ENCODE data around the gene FSTL3.

DNA sequence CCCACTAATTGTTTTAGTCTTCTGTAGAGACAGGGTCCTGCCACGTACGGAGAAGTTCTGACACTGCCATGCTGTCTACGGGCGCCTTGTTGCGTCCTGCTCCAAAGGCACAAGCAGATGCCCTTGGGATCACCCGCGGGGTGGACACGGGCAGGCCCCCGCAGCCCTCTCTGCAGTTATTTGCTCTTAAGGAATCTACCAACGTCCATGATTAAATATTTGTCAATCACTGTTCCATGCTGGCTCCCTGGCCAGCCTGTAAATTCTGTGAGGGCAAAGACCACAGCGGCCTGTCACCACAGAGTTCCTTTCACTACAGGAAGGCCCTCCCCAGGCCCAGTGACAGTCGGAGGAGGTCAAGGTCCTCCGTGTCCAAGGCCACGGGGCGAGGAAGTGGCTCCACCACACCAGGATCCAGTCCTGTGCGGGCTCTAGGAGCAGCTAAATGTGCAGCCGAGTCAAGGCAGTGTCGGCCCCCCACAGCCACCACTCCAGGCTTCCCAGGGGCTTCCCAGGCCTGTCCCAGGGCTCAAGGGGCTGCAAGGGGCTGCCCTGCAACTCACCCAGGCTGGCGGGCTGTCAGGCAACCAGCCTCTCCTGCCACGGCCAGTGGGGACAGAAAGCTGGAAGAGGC is 15.3 kb upstream of the FSTL3 start:
- no peak for TF ChIP-seq POLR2AphosphoS5 (IDR thresholded peaks at IDR 0.05; ENCODE audit: borderline replicate concordance, low read depth, low read length)
- no peak for TF ChIP-seq EZH2 (IDR thresholded peaks at IDR 0.05)
